DMS153 (cell line): ENCODE measurements around the gene CCDC85C.

Source experiments
- DNase-seq: peaks from one replicate; lab custom pipeline; 2025; lab: John Stamatoyannopoulos, UW

CCDC85C gene

GRCh38 chr14:99630202-99630601 is 26.2 kb upstream of the CCDC85C start:
- DNase-seq = no peak

DNA sequence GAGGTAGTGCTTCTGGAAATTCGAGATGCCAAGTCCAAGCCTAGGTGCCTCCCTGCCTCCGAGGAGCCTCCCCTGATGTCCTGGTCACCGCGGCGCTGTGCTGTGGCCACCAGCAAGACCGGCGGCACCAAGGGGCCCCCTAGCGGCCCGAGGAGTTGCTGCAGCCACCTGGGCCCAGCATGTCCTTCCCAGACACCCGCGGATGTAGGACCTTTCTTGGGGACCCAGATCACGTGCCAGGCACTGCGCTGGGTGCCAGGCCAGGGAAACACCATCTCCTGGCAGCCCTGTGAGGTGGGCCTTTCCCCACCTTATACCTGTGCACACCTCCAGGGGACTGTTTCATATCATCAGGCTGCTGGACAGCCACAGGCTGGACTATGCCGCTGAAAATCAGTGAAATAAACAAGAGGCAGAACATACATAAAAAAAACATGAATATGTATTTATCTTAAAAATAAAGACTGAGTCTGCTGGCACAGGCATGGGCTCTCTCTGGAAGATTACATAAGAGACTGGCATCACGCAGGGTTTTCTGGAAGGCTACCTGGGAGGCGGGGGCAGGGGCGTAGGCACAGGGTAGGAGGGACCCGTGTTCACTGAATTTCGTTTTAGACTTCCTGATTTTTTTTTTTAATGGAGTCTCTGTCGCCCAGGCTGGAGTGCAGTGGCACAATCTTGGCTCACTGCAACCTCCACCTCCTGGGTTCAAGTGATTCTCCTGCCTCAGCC is 25.0 kb upstream of the CCDC85C start:
- DNase-seq = no peak

DNA sequence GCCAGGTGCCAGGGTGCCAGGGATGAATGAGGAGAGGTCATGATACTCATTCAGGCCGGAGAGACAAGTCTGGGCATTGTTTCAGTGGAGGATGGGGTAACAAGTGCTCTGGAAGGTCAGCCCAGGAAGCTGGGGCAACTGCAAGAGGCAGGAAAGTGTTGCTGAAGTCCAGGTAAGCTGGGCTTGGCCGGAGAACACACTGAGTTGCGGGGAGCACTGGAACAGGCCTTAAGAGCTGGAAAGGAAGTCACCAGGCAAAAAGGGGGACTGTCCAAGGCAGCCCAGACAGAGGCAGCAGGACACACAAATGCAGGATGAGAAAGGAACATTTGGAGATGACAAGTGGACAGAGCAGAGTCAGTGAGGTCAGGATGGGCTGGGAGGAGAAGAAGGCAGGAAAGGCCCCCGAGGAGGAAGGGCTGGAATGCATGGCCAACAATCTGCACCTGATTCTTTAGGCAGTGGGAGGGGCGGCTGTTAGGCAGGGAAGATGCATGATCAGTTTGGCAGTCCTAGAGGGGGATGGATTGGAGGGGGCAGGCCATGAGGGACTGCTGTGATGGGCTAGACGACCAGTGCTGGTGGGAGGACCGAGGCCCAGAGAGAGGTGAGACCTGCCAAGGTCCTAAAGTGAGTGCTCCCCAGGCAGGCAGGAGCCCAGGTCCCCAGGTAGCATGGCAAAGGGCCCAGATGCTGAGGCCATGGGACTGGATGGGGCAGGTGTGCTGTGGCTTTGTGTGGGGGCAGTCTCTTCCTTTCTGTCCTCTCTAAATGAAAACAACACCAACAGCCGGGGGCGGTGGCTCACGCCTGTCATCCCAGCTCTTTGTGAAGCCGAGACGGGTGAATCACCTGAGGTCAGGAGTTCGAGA is 23.7 kb upstream of the CCDC85C start:
- DNase-seq = no peak

- DNase-seq = no peak
Measured at GRCh38 chr14:99627100-99627499, 23.1 kb upstream of the CCDC85C start.

GRCh38 chr14:99626041-99626648 is 22.1 kb upstream of the CCDC85C start:
- DNase-seq = no peak

DNA sequence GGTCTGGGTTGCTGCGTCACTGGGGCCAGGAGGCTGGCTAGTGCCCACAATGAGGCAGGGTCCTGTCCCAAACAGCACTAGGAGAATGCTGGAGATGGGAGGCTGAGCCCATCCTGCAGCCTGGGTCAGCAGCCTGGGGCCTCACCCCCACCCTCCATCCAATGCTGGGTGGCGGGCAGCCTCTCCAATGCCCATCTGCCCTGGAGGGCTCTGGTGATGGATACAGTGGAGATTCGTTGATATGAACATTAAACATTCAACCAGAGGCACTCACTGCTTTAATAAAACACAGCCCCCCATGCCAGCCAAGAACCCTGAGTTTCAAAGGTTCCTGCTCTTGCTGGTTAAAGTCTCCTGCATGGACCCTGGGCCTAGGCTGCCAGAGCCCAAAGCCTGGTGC is 21.5 kb upstream of the CCDC85C start:
- DNase-seq = no peak

DNA sequence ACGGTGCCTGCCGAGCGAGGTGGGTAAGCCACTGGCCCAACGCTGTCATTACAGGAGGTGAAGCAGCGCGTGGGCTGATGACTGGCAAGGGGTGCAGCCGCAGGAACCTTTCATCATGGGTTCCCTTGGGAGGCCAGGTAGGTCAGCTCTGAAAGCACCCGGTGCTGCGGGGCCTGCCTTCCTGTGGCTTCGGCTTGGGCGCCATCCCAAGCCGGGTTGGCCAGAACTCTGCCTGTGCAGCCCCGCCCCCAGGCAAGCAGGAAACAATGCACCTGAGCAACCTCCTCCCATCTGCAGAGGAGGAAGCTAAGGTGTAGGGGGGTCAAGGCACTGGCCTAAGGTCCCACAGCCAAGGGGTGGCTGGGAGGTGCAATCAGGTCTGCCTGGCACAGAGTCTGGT is 21.0 kb upstream of the CCDC85C start:
- DNase-seq = no peak

DNA sequence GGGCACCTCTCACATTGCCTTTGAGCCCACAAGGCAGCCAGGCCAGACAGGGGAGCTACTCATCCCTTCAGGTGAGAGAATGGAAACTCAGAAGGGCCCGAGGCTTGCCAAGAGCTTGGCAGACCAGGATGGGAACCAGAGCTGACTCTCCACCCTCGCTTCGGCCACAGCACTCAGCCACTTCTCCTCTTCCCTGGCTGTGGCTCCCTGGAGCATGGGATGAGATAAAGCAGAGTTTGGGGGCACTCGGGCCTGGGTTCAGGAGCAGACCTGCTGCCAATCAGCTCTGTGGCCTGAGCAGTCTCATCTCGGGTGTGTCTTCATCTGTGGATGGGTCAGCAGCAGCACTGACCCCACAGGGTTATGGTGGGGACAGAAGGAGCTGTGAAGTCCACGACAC is 20.0 kb upstream of the CCDC85C start:
- no peak for DNase-seq

GRCh38 chr14:99621948-99622347 is 17.9 kb upstream of the CCDC85C start:
- no peak for DNase-seq

DNA sequence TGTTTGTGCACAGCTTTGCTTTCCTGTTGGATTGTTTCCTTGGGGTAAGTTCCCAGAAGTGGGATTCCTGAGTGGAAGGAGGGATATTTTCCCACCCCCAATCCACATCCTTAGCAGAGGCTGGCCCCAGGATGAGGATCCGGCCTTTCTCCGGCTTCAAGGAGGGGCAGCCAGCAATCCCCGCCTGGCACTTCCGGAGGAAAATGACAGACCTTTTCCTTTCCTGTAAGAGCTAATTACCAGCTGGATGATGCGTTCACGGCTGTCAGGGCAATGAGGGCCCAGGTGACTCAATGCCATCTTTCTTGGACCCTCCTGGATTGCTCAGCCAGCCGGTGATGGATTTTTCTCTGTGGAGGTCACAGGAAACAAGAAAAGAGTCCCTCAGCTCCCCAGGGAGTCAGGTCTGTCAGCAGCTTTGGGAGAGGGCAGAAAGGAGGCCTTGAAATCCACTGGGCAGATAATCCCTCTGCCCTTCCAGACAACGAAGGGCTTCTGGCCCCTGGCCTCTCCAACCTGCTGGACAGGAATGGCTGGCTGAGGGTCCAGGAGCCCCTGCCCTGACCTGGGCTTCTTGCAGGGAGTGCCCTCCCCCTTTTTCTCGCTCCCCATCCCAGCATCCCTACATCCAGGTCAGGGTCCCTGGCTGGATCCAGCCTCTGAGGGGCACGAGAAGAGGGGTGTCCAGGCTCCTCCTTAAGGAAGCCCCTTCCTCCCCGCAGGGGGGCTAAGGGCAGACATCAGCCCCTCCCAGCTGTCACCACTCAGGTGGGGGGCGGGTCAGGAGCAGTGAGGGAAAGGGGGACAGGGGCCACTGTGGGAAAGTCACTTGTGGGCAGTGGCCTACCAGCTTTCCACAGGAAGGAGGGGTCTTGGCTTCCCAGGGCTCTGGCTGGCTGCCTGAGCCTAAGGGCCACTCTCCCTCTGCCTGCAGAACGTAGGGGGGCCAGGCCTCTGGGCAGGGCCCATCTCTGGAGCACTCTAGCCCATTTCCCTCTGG is 16.1 kb upstream of the CCDC85C start:
- DNase-seq = no peak

DNA sequence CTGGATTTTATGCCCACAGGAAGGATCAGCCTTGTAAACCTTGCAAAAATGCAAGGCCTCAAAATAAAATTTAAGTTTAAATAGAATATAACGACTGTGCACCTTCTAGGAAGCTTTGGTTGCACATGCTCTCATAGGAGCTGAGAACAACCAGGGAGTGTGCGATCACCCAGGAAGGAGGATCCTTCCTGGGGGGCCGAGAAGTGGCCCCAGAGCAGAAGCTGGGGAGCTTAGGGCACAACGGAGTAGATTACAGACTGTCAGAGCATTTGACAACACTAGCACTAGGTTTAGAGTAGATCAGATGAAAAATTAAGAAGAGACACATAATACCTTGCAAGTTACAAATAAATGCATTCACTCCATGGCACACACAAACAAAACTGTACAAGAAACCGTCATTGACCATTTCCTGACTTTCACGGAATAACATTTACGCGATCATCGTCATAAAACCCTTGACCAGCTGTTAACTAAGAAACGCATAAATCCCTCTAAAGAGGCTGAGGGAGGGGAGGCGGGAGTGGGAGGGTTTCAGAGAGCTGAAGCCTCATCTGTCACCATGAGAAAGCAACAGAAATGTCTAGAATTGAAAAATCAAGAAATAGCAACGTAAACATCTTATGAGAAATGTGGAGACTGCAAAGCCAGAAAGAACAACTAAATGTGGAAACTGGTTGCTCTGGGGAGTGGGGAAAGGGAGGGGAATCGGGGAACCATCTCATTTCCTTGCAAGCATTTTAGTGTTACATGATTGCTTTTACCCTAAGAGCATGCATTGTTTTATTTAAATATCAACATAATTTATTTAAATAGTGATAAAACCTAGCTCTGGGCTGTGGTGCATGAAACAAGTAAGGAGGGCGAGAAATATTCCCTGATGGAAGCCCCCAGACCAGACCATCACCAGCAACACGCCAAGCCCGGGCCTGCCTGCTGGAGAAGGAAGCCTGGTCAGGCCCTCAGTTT is 13.1 kb upstream of the CCDC85C start:
- no peak for DNase-seq

- DNase-seq = no peak
Measured at GRCh38 chr14:99615497-99616157, 11.6 kb upstream of the CCDC85C start.

- no peak for DNase-seq
Measured at GRCh38 chr14:99612738-99613330, 8.8 kb upstream of the CCDC85C start.

DNA sequence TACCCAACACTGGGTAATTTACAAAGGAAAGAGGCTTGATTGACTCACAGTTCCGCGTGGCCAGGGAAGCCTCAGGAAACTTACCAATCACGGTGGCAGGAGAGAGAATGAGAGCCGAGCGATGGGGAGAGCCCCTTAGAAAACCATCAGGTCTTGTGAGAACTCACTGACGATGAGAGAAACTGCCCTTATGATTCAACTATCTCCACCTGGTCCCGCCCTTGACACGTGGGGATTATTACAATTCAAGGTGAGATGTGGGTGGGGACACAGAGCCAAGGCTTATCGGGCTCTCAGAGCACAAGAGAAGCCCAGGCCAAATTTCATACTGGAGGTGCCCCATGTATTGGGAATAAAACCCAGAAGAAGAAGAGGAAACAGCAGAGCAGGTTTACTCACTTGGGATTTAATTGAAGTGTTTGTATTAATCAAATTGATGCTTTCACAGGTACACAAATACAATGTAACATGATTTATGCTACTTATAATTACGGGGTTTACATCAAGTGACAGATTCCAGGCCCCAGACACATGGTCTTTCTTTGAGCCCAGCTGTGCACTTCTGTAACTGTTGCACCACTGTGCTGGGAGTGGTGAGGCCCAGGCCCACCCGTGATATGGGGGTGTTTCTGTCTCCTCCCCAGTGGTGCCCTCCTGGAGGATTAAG is 8.2 kb upstream of the CCDC85C start:
- no peak for DNase-seq

- no peak for DNase-seq
Measured at GRCh38 chr14:99611646-99612045, 7.6 kb upstream of the CCDC85C start.

DNA sequence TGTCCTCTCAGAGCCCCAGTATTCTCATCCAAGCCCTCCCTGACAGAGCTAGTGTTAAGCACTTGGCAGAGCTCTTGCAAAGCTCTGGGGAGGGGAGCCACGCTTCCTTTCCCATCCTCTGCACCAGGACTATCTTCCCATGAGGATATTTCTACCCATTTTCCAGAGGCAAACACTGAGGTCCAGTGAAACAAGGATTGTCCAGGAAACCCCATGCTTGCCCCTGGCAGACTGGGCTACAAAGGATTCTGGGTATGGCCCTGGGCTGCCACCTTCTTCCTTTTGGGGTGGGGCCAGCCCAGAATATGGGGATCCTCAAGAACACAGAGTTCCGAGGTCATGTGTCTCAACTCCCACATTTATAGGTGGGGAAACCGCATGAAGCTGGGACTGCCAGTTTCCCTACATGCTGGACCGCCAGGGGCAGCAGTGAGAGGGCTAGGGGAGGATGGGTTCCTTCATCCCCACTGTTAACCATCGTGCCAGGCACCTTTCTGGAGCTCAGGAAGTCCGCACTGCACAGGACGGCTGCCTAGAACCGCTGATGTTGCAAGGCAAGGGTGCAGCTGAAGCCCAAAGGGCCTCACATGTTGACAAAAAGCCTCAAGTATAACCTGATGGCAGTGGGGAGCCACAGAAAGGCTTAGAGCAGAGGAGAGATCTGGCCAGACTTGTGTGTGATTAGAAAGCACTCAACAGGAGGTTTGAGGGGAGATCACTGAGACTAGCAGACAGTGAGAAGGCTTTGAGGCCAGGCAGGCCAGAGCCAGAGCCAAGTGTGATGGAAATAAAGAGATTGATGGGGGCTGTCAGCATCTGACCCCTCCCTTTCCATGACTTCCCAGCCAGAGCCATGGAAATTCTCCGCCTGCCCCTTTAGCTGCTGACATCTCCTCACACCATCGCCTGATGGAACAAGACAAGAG is 5.5 kb upstream of the CCDC85C start:
- DNase-seq = no peak

GRCh38 chr14:99608591-99608990 is 4.6 kb upstream of the CCDC85C start:
- DNase-seq = no peak

DNA sequence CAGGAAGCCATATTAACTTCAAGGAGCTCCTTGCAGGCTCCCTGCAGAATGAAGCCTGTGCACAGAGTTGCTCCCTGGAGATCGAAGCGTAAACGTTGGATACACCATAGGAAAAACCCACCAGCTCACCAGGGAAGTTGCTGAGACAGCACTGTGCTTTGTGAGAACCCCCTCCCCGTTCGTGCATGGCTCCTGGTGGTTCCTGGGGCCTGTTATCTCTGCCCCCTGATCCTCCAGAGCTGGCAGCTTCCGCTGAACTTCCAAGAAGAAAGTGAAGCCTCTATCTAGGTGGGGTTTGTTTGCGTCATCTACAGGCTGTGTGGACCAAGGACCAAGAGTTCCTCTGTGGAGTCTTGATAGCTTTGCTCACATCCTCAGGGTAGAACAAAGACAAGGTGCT is 2.4 kb upstream of the CCDC85C start:
- DNase-seq = no peak
